ENCODE measurements around the gene ANKRD27.
A peak's percentile ranks its signal among the peaks of the same experiment; 100 is the strongest.

Gene ANKRD27

DNA sequence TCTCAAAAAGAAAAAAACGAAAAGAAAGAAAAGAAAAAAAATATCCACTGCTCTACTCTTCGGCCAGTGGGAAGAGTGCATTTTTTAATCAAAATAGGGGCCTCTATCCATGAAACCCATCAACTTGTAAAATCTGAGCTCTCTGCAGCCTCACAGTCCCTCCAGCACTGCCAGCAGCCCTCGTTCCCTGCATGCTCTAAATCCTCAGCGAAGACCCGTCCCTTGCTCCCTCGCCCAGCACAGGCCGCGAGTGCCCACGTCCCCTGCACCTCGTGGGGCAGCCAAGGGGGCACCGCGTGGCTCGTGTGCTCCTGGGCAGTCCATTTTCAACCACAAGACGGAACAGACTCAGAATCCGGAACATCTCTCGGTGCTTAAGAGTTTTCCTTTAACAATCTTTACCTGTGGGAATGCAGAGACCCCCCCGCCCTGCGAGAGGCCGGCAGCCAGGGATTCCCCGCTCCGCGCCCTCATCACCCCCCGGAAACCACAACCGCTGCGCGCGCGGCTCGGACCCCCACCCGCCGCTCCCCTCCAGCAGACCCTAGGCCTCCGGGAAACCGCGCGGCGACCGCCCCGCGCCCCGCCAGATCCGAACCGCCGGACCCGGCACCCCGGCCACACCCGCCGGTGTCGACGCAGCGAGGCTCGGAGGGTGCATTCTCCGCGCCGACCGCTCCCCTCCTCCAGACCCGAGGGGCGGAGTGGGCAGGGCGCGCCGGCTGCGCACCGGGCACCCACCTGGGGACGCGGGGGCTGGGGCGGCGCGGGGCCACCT lies 638 bp downstream of the ANKRD27 start:
- TF ChIP-seq, protein P1, sequence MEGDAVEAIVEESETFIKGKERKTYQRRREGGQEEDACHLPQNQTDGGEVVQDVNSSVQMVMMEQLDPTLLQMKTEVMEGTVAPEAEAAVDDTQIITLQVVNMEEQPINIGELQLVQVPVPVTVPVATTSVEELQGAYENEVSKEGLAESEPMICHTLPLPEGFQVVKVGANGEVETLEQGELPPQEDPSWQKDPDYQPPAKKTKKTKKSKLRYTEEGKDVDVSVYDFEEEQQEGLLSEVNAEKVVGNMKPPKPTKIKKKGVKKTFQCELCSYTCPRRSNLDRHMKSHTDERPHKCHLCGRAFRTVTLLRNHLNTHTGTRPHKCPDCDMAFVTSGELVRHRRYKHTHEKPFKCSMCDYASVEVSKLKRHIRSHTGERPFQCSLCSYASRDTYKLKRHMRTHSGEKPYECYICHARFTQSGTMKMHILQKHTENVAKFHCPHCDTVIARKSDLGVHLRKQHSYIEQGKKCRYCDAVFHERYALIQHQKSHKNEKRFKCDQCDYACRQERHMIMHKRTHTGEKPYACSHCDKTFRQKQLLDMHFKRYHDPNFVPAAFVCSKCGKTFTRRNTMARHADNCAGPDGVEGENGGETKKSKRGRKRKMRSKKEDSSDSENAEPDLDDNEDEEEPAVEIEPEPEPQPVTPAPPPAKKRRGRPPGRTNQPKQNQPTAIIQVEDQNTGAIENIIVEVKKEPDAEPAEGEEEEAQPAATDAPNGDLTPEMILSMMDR (IDR thresholded peaks at IDR 0.05; ENCODE audit: low read depth, low read length, missing control alignments) = no peak
- peak overlapping the region; percentile 94 for H3K4me3 ChIP-seq (ENCODE audit: low read depth, low read length)
- DNase-seq (ENCODE audit: low read depth) = no peak

DNA sequence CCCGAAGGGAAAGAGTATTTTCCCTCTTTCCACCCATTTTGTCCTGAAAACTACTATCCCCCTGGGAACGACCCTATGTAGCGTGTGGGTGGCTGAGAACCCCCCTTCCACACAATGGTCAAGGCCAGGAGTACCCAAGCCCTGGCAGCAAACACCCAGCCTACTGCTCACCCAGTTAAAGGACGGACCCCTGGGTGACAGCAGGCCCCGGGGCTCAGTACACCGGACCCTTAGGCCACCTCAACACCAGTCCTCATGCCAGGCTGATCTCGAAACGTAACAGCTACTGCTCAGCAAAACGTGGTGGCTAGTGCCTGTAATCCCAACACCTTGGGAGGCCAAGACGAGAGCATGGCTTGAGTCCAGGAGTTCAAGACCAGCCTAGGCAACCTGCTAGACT lies 1.4 kb downstream of the ANKRD27 start:
- H3K4me3 ChIP-seq (ENCODE audit: low read depth, low read length) = peak overlapping the region; percentile 94; the same call in 1 of the 2 replicates
- TF ChIP-seq, protein P1 (IDR thresholded peaks at IDR 0.05; ENCODE audit: low read depth, low read length, missing control alignments) = no peak
- DNase-seq (ENCODE audit: low read depth) = no peak

DNA sequence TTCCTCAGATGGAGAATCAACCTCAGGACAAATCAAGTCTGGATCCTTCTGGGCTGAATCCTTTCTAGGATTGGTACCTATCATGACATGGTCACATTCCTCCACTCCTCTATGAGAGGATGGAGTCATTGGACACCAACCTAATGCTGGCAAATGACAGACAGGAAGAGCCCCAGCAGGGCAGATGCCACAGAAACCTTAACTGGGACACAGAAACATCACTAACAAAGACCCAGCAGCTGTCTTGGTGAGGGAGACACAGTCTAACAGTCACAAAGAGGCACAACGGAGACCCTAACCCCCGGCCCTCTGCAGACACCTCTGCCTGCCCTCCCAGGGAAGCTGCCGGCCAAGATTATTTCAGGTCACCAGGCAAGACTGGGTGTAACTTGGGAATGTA lies 2.1 kb downstream of the ANKRD27 start:
- no peak overlapping the region for H3K4me3 ChIP-seq (ENCODE audit: low read depth, low read length)
- TF ChIP-seq, protein P1 (IDR thresholded peaks at IDR 0.05; ENCODE audit: low read depth, low read length, missing control alignments) = no peak
- no peak for DNase-seq (ENCODE audit: low read depth)

DNA sequence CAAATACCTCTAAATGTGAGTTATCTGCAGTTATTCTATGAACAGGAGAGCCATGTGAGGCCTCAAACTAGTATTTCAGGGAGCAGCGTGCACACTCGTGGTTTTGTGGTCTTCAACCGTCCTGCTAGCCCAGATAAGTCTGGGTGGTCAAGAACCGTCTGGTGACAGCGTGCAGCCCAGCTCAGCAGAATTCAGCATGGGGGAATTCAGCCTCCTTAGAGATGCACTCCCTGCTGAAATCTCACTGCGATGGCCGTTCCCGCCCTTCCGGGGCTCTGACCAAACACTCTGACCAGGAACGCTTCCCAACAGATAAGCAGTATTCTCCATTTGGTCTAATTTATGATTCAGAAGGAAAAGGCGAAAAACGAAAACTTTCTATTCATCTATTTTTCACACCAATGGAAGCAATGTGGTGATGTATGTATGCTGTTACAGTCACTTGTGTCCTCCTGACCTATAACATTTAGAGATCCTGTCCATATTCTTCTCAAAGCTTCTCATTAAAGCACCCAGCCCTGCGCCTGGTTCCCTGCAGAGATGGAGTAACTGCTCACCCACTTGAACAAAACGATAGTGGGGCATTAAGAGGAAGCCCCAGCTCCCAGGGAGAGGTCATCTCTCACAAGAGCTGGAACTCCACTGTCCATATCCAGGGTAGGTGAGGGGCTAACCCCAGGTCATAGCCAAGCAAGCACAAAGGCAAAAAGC lies 2.9 kb downstream of the ANKRD27 start:
- no peak overlapping the region for H3K4me3 ChIP-seq (ENCODE audit: low read depth, low read length)
- no peak for DNase-seq (ENCODE audit: low read depth)
- TF ChIP-seq, protein P1 (IDR thresholded peaks at IDR 0.05; ENCODE audit: low read depth, low read length, missing control alignments) = no peak

DNA sequence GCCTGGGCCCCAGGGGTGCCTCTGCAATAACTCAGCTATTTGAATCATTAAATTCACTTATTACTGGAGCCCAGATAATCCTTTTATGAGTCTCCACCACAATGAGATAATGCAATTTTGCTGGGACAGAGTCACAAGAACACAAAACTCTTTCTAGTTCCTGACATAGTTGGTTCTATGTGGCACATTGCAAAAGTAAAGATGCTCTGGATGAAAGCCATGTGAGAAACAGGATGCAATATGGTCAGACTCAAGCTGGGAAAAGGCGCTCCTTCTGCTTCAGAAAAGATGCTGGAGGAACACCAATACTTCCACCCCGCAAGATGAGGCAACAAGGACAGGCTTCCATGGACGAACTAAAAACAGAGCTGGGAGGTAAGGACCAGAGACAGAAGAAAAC lies 5.7 kb downstream of the ANKRD27 start:
- H3K4me3 ChIP-seq (ENCODE audit: low read depth, low read length) = no peak overlapping the region
- DNase-seq (ENCODE audit: low read depth) = no peak
- TF ChIP-seq, protein P1 (IDR thresholded peaks at IDR 0.05; ENCODE audit: low read depth, low read length, missing control alignments) = no peak

DNA sequence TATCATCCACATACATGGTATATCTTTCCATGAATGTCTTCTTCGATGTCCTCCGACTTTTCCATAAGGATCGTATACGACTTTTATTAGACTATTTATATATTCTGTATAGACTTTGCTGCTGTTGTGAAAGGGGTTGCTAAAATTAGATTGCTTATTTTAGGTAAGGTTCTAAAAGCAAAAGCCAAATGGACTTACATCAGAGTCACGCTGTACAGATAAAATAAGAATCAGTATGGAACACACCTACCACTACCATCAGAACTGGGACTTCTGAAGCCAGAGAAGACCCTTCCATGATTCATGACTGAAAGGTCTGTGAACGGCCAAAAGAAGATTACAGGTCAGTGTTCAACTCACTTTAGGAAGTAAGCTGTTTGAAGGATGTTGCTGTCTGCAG lies 8.9 kb downstream of the ANKRD27 start:
- DNase-seq (ENCODE audit: low read depth) = no peak
- TF ChIP-seq, protein P1 (IDR thresholded peaks at IDR 0.05; ENCODE audit: low read depth, low read length, missing control alignments) = no peak
- no peak overlapping the region for H3K4me3 ChIP-seq (ENCODE audit: low read depth, low read length)
